HG03442 (cell line): ENCODE measurements around the gene ZNF385A.

Experiments
- ATAC-seq: cut with Tn5 transposase; IDR thresholded peaks from one replicate; pipeline ENCODE4 v1.9.1; 2021; ENCODE audit warnings: mild to moderate bottlenecking, moderate library complexity; ENCODE audit not compliant: unreplicated experiment

The ZNF385A gene

DNA sequence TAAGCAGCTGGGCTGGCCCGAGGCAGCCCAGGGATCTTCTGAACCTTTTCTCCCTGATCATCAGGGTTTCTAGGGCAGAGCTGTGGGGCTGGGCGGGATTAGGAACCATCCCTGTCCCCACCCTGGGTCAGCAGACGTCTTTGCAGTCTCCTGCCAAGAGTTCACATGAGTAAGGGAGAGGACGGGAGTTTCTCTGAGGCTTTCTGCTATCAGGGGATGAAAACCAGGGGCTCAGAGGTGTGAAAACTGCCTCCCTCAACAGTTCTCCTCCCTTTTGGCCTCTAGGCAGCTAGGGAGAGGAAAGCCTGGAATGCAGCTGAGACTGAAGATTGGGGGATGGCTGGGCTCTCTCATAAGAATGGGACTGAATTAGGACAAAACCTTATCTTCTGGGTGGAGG, 7.9 kb downstream of the ZNF385A start:
- ATAC-seq, result no peak

GRCh38 chr12:54375259-54375579, 9.3 kb downstream of the ZNF385A start:
- ATAC-seq, result no peak

- ATAC-seq, result no peak
These were observed 9.8 kb downstream of the ZNF385A start for GRCh38 chr12:54374562-54375258.

GRCh38 chr12:54373649-54374561, 10.6 kb downstream of the ZNF385A start:
- no peak for ATAC-seq

DNA sequence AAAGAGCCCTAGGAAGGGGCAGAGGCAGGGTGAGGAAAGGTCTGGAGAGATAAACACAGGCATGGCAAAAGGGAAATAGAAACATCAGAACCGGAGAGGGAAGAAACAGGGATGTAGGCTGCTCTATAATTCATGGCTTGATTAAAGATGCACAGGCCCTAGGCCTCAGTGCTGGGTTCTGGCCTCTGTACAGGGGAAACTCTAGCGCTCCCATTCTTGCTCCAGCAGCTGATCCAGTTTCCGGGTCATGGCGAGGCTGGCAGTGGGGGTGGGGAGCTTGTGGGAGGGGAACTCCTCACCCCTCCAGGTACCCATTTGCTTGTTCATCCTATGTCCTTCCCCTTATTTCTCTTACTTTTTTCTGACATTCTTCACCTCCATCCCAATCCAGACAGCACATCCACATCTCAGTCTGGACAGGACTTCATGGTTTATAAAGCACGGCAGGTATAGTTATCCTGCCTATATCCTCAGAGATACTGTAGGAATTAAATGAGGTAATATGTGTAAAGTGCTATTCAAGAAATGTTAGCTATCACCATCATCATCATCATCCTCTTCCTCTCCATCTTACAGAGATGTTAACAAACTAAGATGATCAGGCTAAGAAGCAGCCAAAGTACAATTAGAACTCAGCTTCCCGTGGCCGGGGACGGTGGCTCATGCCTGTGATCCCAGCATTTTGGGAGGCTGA, 12.3 kb downstream of the ZNF385A start:
- ATAC-seq, result no peak

- ATAC-seq, result no peak
These were observed 13.0 kb downstream of the ZNF385A start for GRCh38 chr12:54371328-54372112.

DNA sequence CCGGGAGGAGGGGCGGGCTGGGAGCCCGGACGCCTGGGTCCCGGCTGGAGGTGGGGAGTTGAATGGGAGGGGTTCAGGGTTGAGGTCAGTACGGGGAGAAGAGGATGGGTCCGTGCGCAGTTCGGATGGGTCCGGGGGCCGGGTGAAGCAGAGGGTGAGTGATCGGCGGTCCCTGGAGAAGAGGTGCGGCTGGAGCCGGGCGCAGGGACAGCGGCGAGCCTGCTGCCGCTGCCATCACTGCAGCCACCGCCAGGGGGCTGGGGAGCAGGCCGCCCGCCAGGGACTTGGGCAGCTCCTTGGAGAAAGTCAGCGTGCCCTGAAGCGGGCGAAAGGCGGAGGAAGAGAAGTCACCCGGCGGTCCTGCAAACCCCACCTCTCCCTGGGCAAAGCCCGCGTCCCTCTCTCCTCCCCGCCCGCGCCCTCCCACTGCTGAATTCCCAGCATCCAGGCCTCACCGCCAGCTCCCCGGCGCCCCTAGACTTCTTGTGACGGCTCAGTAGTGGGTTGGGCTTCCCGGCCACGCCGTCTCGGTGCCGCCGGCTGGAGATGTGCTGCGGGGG, 14.3 kb downstream of the ZNF385A start:
- no peak for ATAC-seq

DNA sequence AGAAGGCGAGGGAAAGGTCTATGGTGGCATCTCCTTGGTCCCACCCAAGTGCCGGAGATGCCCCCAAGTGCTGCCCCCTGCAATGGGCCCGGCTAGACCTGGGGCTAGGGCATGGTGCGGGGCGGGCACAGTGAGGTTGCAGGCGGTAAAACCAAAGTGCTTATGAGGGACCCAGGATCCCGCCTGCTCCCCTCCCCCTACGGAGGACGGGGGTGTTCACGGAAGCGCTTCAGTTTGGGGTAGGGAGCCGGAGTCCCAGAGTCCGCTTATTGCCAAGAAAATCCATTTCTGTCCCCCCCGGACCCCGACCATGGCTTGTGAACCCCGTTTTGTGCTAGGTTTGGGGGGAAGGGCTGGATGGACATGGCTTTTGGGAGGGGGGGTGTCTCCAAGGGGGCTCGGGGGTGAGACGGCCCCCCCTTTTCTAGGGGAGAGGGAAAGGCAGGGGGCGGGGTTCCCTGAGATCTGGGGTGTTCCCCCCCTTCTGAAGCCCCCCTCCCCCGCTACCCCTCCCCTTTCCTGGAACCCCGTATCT, 14.9 kb downstream of the ZNF385A start:
- no peak for ATAC-seq

GRCh38 chr12:54368709-54369596, 15.6 kb downstream of the ZNF385A start:
- peak; percentile 75 for ATAC-seq

DNA sequence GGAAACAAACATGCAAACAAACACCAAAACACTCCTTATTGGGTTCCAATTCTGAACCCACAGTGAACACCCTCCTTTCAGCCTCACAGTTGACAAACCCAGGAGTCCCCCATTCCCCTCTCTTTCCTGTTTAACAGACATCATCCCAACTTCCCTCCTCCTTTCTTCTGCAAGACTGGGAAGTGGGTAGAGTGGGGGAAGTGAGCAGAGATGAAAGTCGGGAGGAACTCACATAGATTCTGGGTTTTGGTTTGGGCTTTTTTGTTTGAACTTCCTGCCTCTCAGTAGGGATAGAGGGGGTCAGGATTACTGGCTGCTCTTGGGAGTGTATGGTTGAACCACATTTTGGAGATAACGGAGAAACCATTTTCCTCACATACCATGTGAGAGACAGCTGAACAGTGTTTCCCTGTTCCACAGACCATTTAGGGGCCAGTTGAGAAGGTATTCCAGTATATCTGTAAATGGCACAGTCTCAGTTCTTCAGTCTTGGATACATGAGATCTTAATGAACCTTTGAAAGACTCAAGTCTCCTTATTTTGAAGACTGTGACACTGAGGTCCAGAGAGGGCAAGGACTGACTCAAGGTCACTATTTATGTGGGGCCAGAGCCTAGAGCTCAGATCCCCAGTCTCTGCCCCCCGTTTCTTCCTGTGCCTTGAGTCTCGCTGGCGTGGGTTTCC, 16.4 kb downstream of the ZNF385A start:
- ATAC-seq, result peak; percentile 19

DNA sequence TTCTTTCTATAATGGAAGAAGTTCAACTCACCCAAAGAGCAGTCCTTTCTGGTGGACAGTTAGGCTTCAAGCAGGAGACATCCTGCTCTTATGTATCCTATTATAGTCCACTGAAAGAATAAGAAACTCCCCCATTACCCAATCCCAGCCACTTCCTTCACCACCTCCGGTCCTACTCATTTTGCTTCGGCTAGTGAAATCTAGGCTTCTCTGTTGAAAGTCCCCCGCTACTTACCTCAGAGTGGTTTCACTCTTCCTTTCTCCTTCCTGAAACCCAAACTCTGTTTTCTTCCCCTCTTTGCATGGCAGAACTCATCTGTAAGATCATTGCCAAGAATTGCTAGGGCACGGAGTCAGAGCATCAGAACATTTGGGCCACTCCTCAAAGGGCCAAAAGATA, 20.1 kb downstream of the ZNF385A start, which contains the start of gene GPR84:
Gene GPR84, minus strand, starts transcription at position 74 of the 400 bp plus-strand sequence. CDS start 635 bp downstream, outside the sequence.
- ATAC-seq, result no peak

- no peak for ATAC-seq
These were observed 20.9 kb downstream of the ZNF385A start for GRCh38 chr12:54363618-54364017.

DNA sequence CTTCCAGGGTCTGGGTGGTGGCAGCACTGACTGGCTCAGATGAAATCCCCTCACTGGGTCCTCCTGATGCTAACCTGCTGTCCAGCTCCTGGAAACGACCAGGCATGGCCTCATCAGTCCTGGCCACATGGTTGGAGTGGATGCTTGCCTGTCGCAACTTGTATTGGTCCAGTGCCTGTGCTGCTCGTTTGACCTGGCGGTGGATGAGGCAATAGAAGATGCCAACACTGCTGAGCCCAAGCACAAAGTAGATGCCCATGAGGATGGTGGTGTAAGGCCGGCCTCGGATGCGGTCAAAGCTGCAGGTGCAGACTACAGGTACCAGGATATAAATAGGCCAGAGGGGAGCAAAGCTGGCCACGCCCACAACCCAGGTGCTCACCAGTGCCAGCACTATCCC, 21.5 kb downstream of the ZNF385A start:
- ATAC-seq, result no peak

DNA sequence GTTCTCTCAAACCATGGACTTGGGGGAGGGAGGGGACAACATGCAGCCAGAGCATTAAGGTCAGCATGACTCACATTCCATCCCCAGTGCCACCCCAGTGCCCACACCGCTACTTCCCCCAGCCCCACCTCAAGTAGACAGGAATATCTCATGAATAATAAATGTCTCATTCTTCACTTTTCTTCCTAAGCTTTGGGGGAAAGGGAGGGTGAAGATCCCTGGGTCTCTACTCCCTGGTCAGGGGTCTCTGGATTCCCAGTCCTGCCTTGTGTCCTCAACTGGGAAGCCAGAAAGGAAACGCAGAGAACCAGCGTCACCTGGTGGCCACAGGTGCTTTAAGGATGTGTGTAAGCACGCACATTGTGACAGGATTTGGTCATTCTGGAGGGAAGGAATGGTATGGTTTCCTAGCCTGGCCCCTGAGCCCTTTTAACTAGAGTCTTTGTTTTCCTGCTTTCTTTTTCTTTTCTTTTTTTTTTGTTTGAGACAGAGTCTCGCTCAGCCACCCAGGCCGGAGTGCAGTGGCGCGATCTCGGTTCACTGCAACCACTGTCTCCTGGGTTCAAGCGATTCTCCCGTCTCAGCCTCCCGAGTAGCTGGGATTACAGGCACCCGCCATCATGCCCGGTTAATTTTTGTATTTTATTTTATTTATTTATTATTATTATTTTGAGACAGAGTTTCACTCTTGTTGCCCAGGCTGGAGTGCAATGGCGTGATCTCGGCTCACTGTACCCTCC, 23.6 kb downstream of the ZNF385A start:
- no peak for ATAC-seq

DNA sequence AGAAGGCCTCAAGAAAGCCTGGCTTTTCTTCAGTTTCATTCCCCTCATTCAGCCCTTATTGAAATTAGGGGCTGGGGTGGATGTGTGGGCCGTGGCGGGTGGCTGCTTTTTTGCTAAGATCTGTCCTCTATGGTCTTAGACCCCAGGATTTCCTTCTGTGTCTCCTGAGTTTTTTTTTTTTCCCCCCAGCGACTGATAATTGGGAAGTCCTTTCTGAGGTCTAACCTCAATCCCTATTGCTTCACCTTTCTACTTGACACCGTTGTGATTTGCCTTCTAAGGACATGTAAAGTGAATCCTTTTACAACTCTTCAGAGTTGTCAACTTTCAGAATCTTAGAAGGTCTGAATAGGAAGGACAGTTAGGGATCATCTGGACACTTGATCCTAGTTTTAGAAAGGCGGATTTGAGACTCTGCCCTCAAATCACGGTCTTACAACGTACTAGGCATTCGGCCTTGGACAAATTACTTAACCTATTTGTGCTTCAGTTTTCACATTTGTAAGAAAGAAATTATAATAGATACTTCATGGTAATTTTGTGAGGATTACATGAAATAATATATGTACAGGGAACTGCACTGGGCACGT, 24.7 kb downstream of the ZNF385A start:
- no peak for ATAC-seq

DNA sequence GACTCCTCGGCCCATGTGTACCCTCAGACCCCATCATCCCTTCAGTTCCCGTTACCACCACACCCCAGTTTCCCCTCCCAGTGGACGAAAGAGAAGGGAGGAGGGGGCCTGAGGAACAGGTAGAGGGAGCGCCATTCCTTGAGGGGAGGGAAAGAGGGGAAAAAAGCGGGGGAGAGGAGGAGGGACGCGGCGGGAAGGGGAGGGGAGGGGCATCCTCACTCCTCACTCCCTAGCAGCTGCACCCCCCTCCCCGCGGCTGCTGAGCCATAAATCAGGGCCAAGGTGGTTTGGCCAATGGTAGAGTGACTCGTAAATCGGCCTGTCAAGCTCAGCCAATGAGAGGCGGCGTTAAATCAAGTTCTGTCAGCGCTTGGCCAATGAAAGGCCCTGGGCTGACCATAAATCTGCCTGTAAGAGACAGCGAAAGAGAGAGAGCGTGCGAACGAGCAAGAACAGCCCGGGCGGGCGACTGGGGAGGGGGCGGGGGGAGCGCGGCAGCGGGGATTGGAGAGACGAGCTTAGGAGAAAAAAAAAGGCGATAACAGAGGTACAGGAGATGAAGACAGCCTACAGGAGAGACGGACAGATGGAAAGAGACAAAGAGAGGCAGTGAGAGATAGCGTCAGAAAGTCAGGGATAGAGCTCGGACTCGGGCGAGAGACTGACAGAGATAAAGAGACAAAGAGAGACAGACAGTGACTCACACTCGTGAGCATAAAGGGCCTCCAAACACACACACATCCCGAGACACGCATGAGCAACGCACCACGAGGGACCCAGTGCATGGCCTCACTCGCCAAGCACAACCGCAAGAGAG, 25.4 kb downstream of the ZNF385A start:
- ATAC-seq, result peak; percentile 98
